T1000 (cell line): ENCODE data around the gene ABCC10.

Source experiments
- DNase-seq: peaks from one replicate; lab custom pipeline; 2025; ENCODE audit warnings: mixed read lengths; lab: John Stamatoyannopoulos, UW

Gene ABCC10

GRCh38 chr6:43468748-43469681, 41.7 kb downstream of the ABCC10 start:
- DNase-seq: no peak

- DNase-seq: no peak
Observed at GRCh38 chr6:43469947-43470346, 42.6 kb downstream of the ABCC10 start.

DNA sequence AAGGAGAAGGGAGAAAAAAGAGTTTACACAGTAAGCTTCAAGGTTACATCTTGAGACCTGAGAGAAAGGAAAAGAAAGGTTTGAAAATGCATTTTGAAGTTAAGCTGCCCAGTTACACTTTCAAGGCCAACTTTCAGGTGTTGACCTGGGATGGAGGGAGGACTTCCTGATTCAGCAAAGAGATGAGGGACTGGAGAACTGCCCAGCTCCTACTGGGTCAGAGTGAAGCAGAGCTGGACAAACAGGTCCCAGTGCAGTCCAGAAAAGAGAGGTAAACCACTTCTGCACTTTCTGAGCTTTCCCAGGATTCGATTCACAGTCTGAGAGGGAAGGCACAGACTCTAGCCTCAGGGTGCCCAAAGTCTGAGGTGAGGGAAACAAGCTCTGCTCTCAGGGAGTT, 44.1 kb downstream of the ABCC10 start:
- no peak for DNase-seq

GRCh38 chr6:43472515-43472914, 45.2 kb downstream of the ABCC10 start:
- no peak for DNase-seq

GRCh38 chr6:43475516-43475915, 48.2 kb downstream of the ABCC10 start:
- no peak for DNase-seq

GRCh38 chr6:43476746-43477145, 49.4 kb downstream of the ABCC10 start:
- no peak for DNase-seq

DNA sequence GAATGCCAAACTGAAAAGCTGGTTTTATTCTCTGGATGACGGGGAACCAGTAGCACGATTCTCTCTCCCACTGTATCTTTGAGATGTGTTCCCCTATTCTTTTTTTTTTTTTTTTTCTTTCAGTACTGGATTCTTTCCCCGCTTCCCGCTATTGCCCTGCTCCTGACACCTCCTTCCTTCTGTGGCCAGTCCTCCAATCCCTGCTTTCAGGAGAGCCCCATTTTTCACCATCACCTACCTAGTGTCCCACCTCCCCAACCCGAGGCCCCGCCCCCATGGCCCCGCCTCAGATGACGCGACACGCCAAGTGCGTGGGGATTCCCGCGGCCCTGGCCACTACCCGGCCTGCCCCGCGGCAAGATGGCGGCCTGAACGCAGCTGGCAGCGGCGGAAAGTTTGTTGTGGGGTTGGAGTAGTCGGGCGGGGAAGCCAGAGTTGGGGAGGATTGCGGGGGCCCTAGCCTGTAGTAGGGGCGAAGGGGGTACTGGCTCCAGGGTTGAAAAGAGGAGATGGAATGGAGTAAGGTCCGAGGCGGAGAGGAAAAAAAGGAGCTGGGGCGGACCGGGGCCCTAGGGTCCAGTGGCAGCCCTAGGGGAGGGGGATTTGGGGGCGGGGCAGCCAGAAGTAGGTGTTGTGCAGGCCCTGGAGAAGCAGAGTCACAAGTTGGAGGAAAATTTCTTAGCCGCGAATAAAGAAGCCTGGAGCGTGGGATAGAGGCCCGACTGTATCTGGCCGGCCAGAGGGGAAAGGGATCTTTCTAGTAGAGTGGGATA, 50.1 kb downstream of the ABCC10 start, which contains the start of gene TJAP1:
Gene TJAP1 (plus strand): TSS at position 336 of the 773 bp plus-strand sequence. CDS start 21,432 bp downstream, outside the sequence.
- peak; percentile 85 for DNase-seq

- no peak for DNase-seq
Observed at GRCh38 chr6:43478008-43478372, 50.6 kb downstream of the ABCC10 start.

GRCh38 chr6:43481075-43481474, 53.7 kb downstream of the ABCC10 start:
- no peak for DNase-seq

GRCh38 chr6:43481591-43482236, 54.4 kb downstream of the ABCC10 start:
- no peak for DNase-seq

DNA sequence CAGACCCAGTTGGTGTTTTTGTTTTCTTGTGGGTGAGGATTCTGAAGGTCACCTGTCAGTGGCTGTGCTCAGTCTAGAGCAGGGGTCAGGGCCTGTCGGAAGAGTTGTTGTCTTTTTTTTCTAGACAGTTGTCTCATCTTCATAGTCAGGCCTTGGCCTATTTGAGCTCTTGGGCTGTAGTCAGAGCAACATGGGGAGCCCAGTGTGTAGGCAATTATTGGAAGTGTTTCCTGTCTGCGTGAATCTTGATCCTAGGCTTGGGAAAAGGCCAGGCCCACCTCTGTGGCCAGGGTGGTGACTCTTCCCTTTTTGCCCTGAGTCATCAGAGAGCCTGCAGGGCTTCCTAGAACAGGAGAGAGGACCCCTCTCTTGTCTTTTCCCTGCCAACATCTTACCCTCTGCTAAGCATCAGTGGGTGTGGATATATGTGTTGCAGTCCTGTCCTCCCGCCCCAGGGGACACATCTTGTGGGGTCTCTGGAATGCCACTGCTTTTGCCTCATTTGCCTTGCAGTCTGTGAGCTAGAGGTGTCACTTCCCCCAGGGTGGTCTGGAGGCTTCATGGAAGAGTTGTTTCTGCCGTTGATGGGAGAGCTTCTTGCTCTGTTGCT, 61.4 kb downstream of the ABCC10 start:
- DNase-seq: no peak

DNA sequence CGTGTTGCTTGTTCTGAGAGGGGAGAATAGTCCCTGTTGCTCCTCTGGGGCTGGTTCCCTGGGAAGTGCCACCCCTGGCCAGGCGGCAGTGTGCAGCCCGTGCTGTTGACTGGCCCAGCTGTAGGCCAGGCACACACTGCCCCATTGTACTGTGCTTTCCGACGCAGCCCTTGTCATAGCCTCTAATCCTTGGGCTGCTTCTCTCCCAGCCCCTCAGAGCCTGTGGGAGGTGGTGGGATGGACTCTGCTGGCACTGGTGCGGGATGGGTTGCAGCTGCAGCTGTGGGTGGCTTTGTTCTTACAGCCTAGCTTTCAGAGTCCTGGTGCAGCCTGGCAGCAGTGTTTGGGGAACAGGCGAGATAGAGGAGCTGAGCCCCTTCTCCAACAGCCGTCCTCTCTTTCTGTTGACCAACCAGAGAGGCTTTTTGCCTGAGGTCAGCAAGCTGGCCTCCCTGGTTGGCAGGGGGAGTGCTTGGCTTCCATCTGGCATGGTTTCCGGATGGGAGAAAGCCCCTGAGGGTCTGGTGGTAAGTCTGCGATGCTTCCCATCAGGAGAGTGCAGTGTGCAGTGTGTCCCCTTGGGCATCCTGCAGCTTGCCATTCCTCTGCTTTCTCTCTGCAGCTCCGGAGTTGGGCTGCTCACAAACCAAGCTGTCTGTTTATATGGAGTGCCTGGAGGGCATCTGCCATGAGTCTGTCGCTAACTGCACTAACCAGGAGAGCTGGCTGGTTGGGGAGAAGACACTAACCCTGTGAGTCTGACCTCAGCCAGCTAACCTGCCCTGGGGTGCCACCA, 62.1 kb downstream of the ABCC10 start:
- DNase-seq: no peak

DNA sequence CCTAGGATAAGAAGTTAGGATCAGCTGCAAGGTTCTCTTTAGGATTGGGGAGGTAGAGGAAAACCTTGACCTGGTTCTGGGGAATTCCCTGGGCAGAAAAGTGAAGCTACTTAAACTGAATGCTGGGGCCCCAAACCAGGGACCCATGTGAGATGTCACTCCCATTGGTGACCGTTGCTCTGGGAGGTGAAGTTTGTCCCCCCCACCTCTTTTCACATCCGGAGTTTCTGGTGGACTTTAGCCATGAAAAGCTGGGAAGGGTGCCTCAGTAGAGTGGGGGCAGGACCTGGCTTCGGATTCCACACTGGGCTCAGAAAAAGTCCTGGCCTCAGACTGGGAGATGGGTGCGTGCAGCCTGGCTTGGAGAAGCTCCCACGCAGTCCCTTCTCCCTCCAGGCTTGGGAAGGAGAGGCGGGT, 63.2 kb downstream of the ABCC10 start:
- no peak for DNase-seq

- peak; percentile 20 for DNase-seq
Observed at GRCh38 chr6:43491750-43492661, 64.7 kb downstream of the ABCC10 start.

GRCh38 chr6:43492673-43493072, 65.3 kb downstream of the ABCC10 start:
- no peak for DNase-seq

- DNase-seq: no peak
Observed at GRCh38 chr6:43493230-43493629, 65.9 kb downstream of the ABCC10 start.

GRCh38 chr6:43493833-43494232, 66.5 kb downstream of the ABCC10 start:
- DNase-seq: no peak

DNA sequence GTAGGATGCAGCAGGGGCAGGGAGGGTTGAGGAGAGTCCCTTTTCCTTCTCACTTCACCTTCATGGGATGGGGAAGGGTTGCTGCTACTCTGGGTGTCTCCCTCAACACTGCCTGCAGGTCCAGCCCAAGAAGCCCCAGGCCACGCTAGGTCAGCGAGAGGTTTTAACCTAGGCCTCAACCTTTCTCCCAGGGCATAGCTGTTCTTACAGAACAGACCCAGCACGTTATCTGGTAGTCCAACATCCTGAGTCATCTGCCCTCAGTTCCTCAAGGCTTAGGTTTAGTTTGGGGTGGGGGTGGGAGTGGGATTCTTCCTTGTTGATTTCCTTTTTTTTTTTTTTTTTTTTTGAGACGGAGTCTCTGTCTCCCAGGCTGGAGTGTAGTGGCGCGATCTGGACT, 67.0 kb downstream of the ABCC10 start:
- DNase-seq: no peak

GRCh38 chr6:43494766-43495165, 67.4 kb downstream of the ABCC10 start:
- no peak for DNase-seq

GRCh38 chr6:43495409-43495941, 68.1 kb downstream of the ABCC10 start:
- DNase-seq: peak; percentile 41
